Measurements from ENCODE around the gene TRIO.

GRCh38 chr5:14100281-14100680 lies 42.9 kb upstream of the TRIO start:
- TF ChIP-seq SP1 (IDR thresholded peaks at IDR 0.05) (no peak), SUZ12 (IDR thresholded peaks at IDR 0.05) (no peak)
